H9 (cell line): ENCODE data around the gene P2RX7. TPM values are rescaled to one million over a fixed set of nuclear protein-coding genes. Genes with fewer than 3 reads are reported as not detected.
A peak's percentile ranks its signal among the peaks of the same experiment; 100 is the strongest.

ENCODE experiments used
- DNase-seq: peaks from one replicate; pipeline ENCODE4 v3.0.0-alpha.2; 2017
- H2AFZ ChIP-seq: one replicate; pipeline ENCODE4 v1.6.1; 2013; ENCODE audit warnings: mild to moderate bottlenecking, low read length, control low read depth, moderate library complexity
- H2AK5ac ChIP-seq: 2 replicates; pipeline ENCODE4 v1.6.1; 2013; ENCODE audit warnings: low read length, control low read depth, mixed read lengths; ENCODE audit not compliant: insufficient read length
- H2BK120ac ChIP-seq: one replicate; pipeline ENCODE4 v1.6.1; 2013; ENCODE audit warnings: low read depth, mild to moderate bottlenecking, low read length, control low read depth, inconsistent platforms; ENCODE audit not compliant: poor library complexity, severe bottlenecking
- H2BK12ac ChIP-seq: 2 replicates; pipeline ENCODE4 v1.6.1; 2013; ENCODE audit warnings: low read length, control low read depth, mixed read lengths, low read depth; ENCODE audit not compliant: insufficient read length
- H2BK15ac ChIP-seq: 2 replicates; pipeline ENCODE4 v1.6.1; 2013; ENCODE audit warnings: low read depth, low read length, control low read depth
- H2BK20ac ChIP-seq: one replicate; pipeline ENCODE4 v1.6.1; 2013; ENCODE audit warnings: low read depth, mild to moderate bottlenecking, low read length, control low read depth, inconsistent platforms; ENCODE audit not compliant: poor library complexity, severe bottlenecking
- H2BK5ac ChIP-seq: 2 replicates; pipeline ENCODE4 v1.6.1; 2013; ENCODE audit warnings: low read length, control low read depth, mixed read lengths; ENCODE audit not compliant: insufficient read length
- H3K14ac ChIP-seq: 2 replicates; pipeline ENCODE4 v1.6.1; 2013; ENCODE audit warnings: low read length, control low read depth; ENCODE audit not compliant: insufficient read depth
- H3K18ac ChIP-seq: 2 replicates; pipeline ENCODE4 v1.6.1; 2013; ENCODE audit warnings: low read depth, mild to moderate bottlenecking, mixed read lengths, low read length, control low read depth; ENCODE audit not compliant: insufficient read length
- H3K23ac ChIP-seq: 2 replicates; pipeline ENCODE4 v1.6.1; 2013; ENCODE audit warnings: low read length, control low read depth, mixed read lengths, low read depth; ENCODE audit not compliant: insufficient read length
- H3K23me2 ChIP-seq: 2 replicates; pipeline ENCODE4 v1.6.1; 2013; ENCODE audit warnings: low read depth, mild to moderate bottlenecking, mixed read lengths, low read length, control low read depth; ENCODE audit not compliant: insufficient read length, poor library complexity, severe bottlenecking
- H3K27ac ChIP-seq: 2 replicates; pipeline ENCODE4 v1.5.1; 2013; ENCODE audit warnings: low read length, control low read depth, mixed read lengths, low read depth; ENCODE audit not compliant: insufficient read length
- H3K27me3 ChIP-seq: 2 replicates; pipeline ENCODE4 v1.6.1; 2013; ENCODE audit warnings: low read length, control low read depth, inconsistent platforms; ENCODE audit not compliant: insufficient read depth
- H3K4ac ChIP-seq: 2 replicates; pipeline ENCODE4 v1.6.1; 2013; ENCODE audit warnings: low read depth, mild to moderate bottlenecking, control low read depth, inconsistent platforms, low read length, moderate library complexity
- H3K4me1 ChIP-seq: 2 replicates; pipeline ENCODE4 v1.6.1; 2013; ENCODE audit warnings: low read length, control low read depth, inconsistent platforms; ENCODE audit not compliant: insufficient read depth
- H3K4me2 ChIP-seq: 2 replicates; pipeline ENCODE4 v1.6.1; 2013; ENCODE audit warnings: low read length, control low read depth, mixed read lengths; ENCODE audit not compliant: insufficient read length, insufficient read depth
- H3K56ac ChIP-seq: 2 replicates; pipeline ENCODE4 v1.6.1; 2013; ENCODE audit warnings: low read depth, mild to moderate bottlenecking, mixed read lengths, low read length, control low read depth; ENCODE audit not compliant: insufficient read length
- H3K79me1 ChIP-seq: 2 replicates; pipeline ENCODE4 v1.6.1; 2013; ENCODE audit warnings: low read depth, mild to moderate bottlenecking, moderate library complexity, low read length, control low read depth, inconsistent platforms; ENCODE audit not compliant: insufficient read depth, poor library complexity, severe bottlenecking
- H3K79me2 ChIP-seq: 2 replicates; pipeline ENCODE4 v1.6.1; 2013; ENCODE audit warnings: low read length, control low read depth, inconsistent platforms; ENCODE audit not compliant: insufficient read depth
- H3K9ac ChIP-seq: 2 replicates; pipeline ENCODE4 v1.6.1; 2013; ENCODE audit warnings: low read length, control low read depth, mixed read lengths; ENCODE audit not compliant: insufficient read length; ENCODE audit errors: extremely low read depth
- H3K9me3 ChIP-seq: one replicate; pipeline ENCODE4 v1.6.1; 2013; ENCODE audit warnings: low read depth, low read length, inconsistent platforms; ENCODE audit not compliant: control insufficient read depth
- H3T11ph ChIP-seq: one replicate; pipeline ENCODE4 v1.6.1; 2013; ENCODE audit warnings: mild to moderate bottlenecking, low read length, control low read depth, inconsistent platforms
- H4K20me1 ChIP-seq: one replicate; pipeline ENCODE4 v1.6.1; 2013; ENCODE audit not compliant: control insufficient read depth, insufficient read length, insufficient read depth
- H4K5ac ChIP-seq: 2 replicates; pipeline ENCODE4 v1.6.1; 2013; ENCODE audit warnings: low read depth, mild to moderate bottlenecking, mixed read lengths, low read length, control low read depth; ENCODE audit not compliant: insufficient read length
- H4K8ac ChIP-seq: replicated peaks from 2 replicates; pipeline ENCODE4 v1.6.1; 2013; ENCODE audit warnings: low read length, control low read depth, mixed read lengths, low read depth; ENCODE audit not compliant: insufficient read length
- H4K91ac ChIP-seq: 2 replicates; pipeline ENCODE4 v1.6.1; 2013; ENCODE audit warnings: low read depth, mild to moderate bottlenecking, moderate library complexity, mixed read lengths, low read length, control low read depth; ENCODE audit not compliant: insufficient read length
- H3K27ac Mint-ChIP-seq, 3 experiments: 2 replicates in 2 of 3; 3 replicates in 1 of 3; pipeline ENCODE4 v1.8.0; 2020 to 2021; ENCODE audit warnings: mixed read lengths in 3 of 3, mild to moderate bottlenecking in 1 of 3, moderate library complexity in 1 of 3
- H3K27me3 Mint-ChIP-seq: 2 replicates; pipeline ENCODE4 v1.8.0; 2021; ENCODE audit warnings: low read depth, mild to moderate bottlenecking, moderate library complexity, mixed read lengths
- H3K36me3 Mint-ChIP-seq, 3 experiments: 2 replicates in 2 of 3; 3 replicates in 1 of 3; pipeline ENCODE4 v1.8.0; 2020 to 2021; ENCODE audit warnings: low read depth in 3 of 3, mixed read lengths in 3 of 3; ENCODE audit not compliant: insufficient read depth in 1 of 3
- H3K4me1 Mint-ChIP-seq, 2 experiments: 2 replicates each; pipeline ENCODE4 v1.8.0; 2020; ENCODE audit warnings: mixed read lengths in 2 of 2
- H3K4me3 Mint-ChIP-seq, 2 experiments: 2 replicates in 1 of 2; 3 replicates in 1 of 2; pipeline ENCODE4 v1.8.0; 2020 to 2021; ENCODE audit warnings: mild to moderate bottlenecking in 2 of 2, mixed read lengths in 2 of 2, moderate library complexity in 1 of 2
- H3K9me3 Mint-ChIP-seq, 2 experiments: 2 replicates in 1 of 2; 3 replicates in 1 of 2; pipeline ENCODE4 v1.8.0; 2020; ENCODE audit warnings: mild to moderate bottlenecking in 2 of 2, mixed read lengths in 2 of 2, moderate library complexity in 1 of 2
- WGBS: extraction: QIAGEN DNeasy Blood & Tissue Kit; methylation state at CpG from one replicate; pipeline ENCODE4 v1.1.7; 2013; ENCODE audit warnings: missing lambda C conversion rate, low lambda C conversion rate, mixed read lengths; ENCODE audit not compliant: insufficient read length; ENCODE audit errors: extremely low coverage; 5-methylcytosine and 5-hydroxymethylcytosine counted together
- total RNA-seq: library from RNA; stranded (reverse); gene quantifications from 2 replicates; pipeline ENCODE4 v1.2.1, GENCODE V29; 2021
- TF ChIP-seq, protein P1 (sequence below): fragments of 200-600 bp; sonication (generic); conservative IDR thresholded peaks from 3 replicates; pipeline ENCODE4 v1.8.0; 2021; ENCODE audit warnings: antibody characterized with exemption, mild to moderate bottlenecking

Gene P2RX7
- total RNA-seq, 1 experiment from 2014 or later = 0.09 TPM

DNA sequence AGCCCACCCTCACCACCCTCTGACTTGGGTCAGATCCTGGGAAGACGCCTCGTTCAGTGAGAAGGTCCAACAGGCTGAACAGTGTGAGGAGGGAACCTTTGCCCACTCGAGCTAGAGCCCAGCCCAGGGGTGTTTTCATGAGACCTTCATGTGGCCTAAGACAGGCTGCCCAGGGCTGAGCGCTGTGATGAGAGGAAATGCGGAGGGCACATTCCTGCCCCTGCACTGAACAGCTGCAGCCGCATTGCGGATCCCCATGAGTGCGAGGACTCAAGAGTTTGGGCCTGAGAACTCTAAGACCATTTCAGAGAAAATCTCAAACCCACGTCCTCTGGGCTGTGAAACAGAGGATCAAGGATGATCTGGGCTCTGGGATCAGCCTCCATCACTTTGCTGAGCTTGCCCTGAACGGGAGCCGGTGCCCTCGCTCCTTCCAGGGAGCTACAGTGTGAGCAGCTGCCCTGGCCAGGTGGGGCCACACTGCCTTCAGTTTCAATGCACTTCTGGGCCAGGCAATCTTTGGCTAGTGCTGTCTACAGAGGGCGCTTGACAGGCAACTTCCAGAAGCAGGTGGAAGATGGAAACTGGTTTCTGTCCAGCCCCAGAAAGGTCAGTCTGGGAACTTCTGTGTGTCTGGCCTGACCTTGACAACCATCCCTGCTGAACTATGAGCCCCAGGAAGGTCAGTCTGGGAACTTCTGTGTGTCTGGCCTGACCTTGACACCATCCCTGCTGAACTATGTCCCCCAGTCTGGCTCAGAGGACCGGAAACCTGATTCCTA is 43.5 kb upstream of the P2RX7 start:
- no peaks in the 10 kb centered on the region for H3K27me3 ChIP-seq
- no peaks in the 10 kb centered on the region for H3K36me3 Mint-ChIP-seq
- H3K79me1 ChIP-seq = no peaks in the 10 kb centered on the region
- H4K5ac ChIP-seq = no peak overlapping the region
- no peak overlapping the region for H3K27ac Mint-ChIP-seq
- DNase-seq = peak; percentile 62
- no peak overlapping the region for H3K9ac ChIP-seq
- no peak overlapping the region for H2BK120ac ChIP-seq
- H4K91ac ChIP-seq = no peak overlapping the region
- H3K9me3 Mint-ChIP-seq = no peaks in the 10 kb centered on the region
- H2BK15ac ChIP-seq = no peak overlapping the region
- TF ChIP-seq, protein P1, sequence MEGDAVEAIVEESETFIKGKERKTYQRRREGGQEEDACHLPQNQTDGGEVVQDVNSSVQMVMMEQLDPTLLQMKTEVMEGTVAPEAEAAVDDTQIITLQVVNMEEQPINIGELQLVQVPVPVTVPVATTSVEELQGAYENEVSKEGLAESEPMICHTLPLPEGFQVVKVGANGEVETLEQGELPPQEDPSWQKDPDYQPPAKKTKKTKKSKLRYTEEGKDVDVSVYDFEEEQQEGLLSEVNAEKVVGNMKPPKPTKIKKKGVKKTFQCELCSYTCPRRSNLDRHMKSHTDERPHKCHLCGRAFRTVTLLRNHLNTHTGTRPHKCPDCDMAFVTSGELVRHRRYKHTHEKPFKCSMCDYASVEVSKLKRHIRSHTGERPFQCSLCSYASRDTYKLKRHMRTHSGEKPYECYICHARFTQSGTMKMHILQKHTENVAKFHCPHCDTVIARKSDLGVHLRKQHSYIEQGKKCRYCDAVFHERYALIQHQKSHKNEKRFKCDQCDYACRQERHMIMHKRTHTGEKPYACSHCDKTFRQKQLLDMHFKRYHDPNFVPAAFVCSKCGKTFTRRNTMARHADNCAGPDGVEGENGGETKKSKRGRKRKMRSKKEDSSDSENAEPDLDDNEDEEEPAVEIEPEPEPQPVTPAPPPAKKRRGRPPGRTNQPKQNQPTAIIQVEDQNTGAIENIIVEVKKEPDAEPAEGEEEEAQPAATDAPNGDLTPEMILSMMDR = peak; percentile 38; the same call in 2 of the 3 replicates
- no peak overlapping the region for H3K4ac ChIP-seq
- no peak overlapping the region for H2AFZ ChIP-seq
- no peak overlapping the region for H3K23ac ChIP-seq
- H3K9me3 ChIP-seq = no peaks in the 10 kb centered on the region
- H3K4me3 Mint-ChIP-seq = no peak overlapping the region
- no peaks in the 10 kb centered on the region for H4K20me1 ChIP-seq
- no CpG with 5 or more reads among the region's 14 CpGs for WGBS
- H3K23me2 ChIP-seq = no peaks in the 10 kb centered on the region
- no peak overlapping the region for H3K56ac ChIP-seq
- 0 out of 2 replicates have a peak, but pooled peaks cover 2% of the 10 kb centered on the region for H3K4me1 ChIP-seq
- no peaks in the 10 kb centered on the region for H3K79me2 ChIP-seq
- no peak overlapping the region for H2BK5ac ChIP-seq
- no peak overlapping the region for H3K14ac ChIP-seq
- no peak overlapping the region for H2BK20ac ChIP-seq
- H3T11ph ChIP-seq = no peak overlapping the region
- H2BK12ac ChIP-seq = no peak overlapping the region
- no peak overlapping the region for H2AK5ac ChIP-seq
- H3K4me2 ChIP-seq = no peak overlapping the region
- peaks cover 15% of the 10 kb centered on the region for H3K27me3 Mint-ChIP-seq
- no peak overlapping the region for H3K18ac ChIP-seq
- peaks cover 19 to 25% of the 10 kb centered on the region in 2 experiments for H3K4me1 Mint-ChIP-seq
- no peak overlapping the region for H3K27ac ChIP-seq
- no peak overlapping the region for H4K8ac ChIP-seq
